NCI-H128 (cell line): ENCODE data around the gene ALX4.

Source experiments
- DNase-seq: peaks from one replicate; lab custom pipeline; 2025; ENCODE audit not compliant: unreplicated experiment; lab: John Stamatoyannopoulos, UW

ALX4 gene

GRCh38 chr11:44309478-44310205, at the start of gene ALX4:
ALX4 (minus strand) TSS chr11:44310139; CDS start chr11:44310062, 77 bp downstream.
- DNase-seq, result no peak

GRCh38 chr11:44359162-44359561, 49.2 kb upstream of the ALX4 start:
- DNase-seq, result no peak

GRCh38 chr11:44358713-44359112, 48.8 kb upstream of the ALX4 start:
- DNase-seq, result no peak

- DNase-seq, result no peak
Observed at GRCh38 chr11:44357711-44358110, 47.8 kb upstream of the ALX4 start.

GRCh38 chr11:44356351-44356750, 46.4 kb upstream of the ALX4 start:
- no peak for DNase-seq

- DNase-seq, result no peak
Observed at GRCh38 chr11:44351898-44352498, 42.1 kb upstream of the ALX4 start.

GRCh38 chr11:44351006-44351660, 41.2 kb upstream of the ALX4 start:
- no peak for DNase-seq

GRCh38 chr11:44349328-44349727, 39.4 kb upstream of the ALX4 start:
- no peak for DNase-seq

GRCh38 chr11:44348721-44349120, 38.8 kb upstream of the ALX4 start:
- DNase-seq, result no peak

GRCh38 chr11:44348114-44348513, 38.2 kb upstream of the ALX4 start:
- no peak for DNase-seq

- no peak for DNase-seq
Observed at GRCh38 chr11:44347538-44347937, 37.6 kb upstream of the ALX4 start.

- no peak for DNase-seq
Observed at GRCh38 chr11:44346983-44347382, 37.0 kb upstream of the ALX4 start.

GRCh38 chr11:44345781-44346180, 35.8 kb upstream of the ALX4 start:
- DNase-seq, result no peak

- no peak for DNase-seq
Observed at GRCh38 chr11:44344921-44345320, 35.0 kb upstream of the ALX4 start.

- no peak for DNase-seq
Observed at GRCh38 chr11:44344423-44344820, 34.5 kb upstream of the ALX4 start.

GRCh38 chr11:44343778-44344422, 34.0 kb upstream of the ALX4 start:
- no peak for DNase-seq

GRCh38 chr11:44342616-44343015, 32.7 kb upstream of the ALX4 start:
- DNase-seq, result no peak

- DNase-seq, result no peak
Observed at GRCh38 chr11:44340656-44341055, 30.7 kb upstream of the ALX4 start.

- DNase-seq, result no peak
Observed at GRCh38 chr11:44339530-44339883, 29.6 kb upstream of the ALX4 start.

GRCh38 chr11:44338698-44339529, 29.0 kb upstream of the ALX4 start:
- no peak for DNase-seq

GRCh38 chr11:44338026-44338425, 28.1 kb upstream of the ALX4 start:
- DNase-seq, result no peak
